HFFc6 (cell line): ENCODE results near the gene PAK1. TPM values are rescaled to one million over a fixed set of nuclear protein-coding genes. Genes with fewer than 3 reads are reported as not detected.
"Not testable (repeated sequence)": the region's sequence is repeated elsewhere in the genome, so short reads cannot be mapped to it uniquely, and the experiment has no call there.

Experiments used
- DNase-seq: peaks from one replicate; pipeline ENCODE4 v3.0.0-alpha.2; 2018
- H3K27ac Mint-ChIP-seq: 2 replicates; pipeline ENCODE4 v1.8.0; 2020; ENCODE audit warnings: mild to moderate bottlenecking, mixed read lengths
- H3K27me3 Mint-ChIP-seq: 2 replicates; pipeline ENCODE4 v1.8.0; 2021; ENCODE audit warnings: mild to moderate bottlenecking, moderate library complexity, mixed read lengths; ENCODE audit not compliant: insufficient read depth
- H3K36me3 Mint-ChIP-seq: 2 replicates; pipeline ENCODE4 v1.8.0; 2021; ENCODE audit warnings: low read depth, mixed read lengths
- H3K4me1 Mint-ChIP-seq: 2 replicates; pipeline ENCODE4 v1.8.0; 2020; ENCODE audit warnings: low read depth, mixed read lengths
- H3K4me3 Mint-ChIP-seq: 2 replicates; pipeline ENCODE4 v1.8.0; 2020; ENCODE audit warnings: mild to moderate bottlenecking, moderate library complexity, mixed read lengths
- H3K9me3 Mint-ChIP-seq: 2 replicates; pipeline ENCODE4 v1.8.0; 2020; ENCODE audit warnings: mild to moderate bottlenecking, mixed read lengths
- CTCF ChIP-seq: fragments of 200-600 bp; sonication (generic); IDR thresholded peaks from 2 replicates; pipeline ENCODE4 v1.5.0; 2021; ENCODE audit warnings: antibody characterized with exemption, mild to moderate bottlenecking
- total RNA-seq, 6 experiments: library from RNA; stranded (reverse); fragmentation: NEBNext Ultra II Directional; extraction: Animal tissue kit (Norgen Biotek cat#: 25700); gene quantifications; 2 replicates in 1 of 6; 3 replicates in 5 of 6; pipeline ENCODE4 v1.2.3, GENCODE V29; 2021

The PAK1 gene
- total RNA-seq, 6 experiments from 2014 or later = 41.7 to 52.2 (median 48.8) TPM

DNA sequence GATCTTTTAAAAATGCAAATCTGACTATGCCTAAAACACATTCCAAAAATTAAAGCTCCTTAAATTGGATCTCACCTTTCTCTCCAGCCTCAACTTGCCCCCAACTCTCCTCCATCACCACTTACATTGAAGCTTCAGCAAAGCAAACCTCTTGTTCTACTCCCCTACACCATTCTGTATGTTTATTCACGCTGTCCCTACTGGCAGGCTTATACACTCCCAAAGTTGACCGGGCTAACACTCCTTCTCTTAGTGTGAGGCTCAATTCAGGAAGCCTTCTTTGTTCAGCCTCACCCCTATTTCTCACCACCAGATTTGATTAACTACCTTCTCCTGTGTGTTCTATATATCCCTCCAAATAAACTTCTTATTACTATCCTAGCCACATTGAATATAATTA is 170.6 kb downstream of the PAK1 start:
- no peak overlapping the region for H3K4me3 Mint-ChIP-seq
- no peak overlapping the region for H3K27ac Mint-ChIP-seq
- H3K36me3 Mint-ChIP-seq = no peaks in the 10 kb centered on the region; the same call in 1 of the 2 replicates
- DNase-seq = no peak
- no peaks in the 10 kb centered on the region for H3K4me1 Mint-ChIP-seq
- H3K9me3 Mint-ChIP-seq = no peaks in the 10 kb centered on the region
- no peaks in the 10 kb centered on the region for H3K27me3 Mint-ChIP-seq
- TF ChIP-seq CTCF = no peak

GRCh38 chr11:77302752-77303151 is 171.1 kb downstream of the PAK1 start:
- no peaks in the 10 kb centered on the region for H3K9me3 Mint-ChIP-seq
- no peaks in the 10 kb centered on the region; the same call in 1 of the 2 replicates for H3K36me3 Mint-ChIP-seq
- no peaks in the 10 kb centered on the region for H3K27me3 Mint-ChIP-seq
- no peaks in the 10 kb centered on the region for H3K4me1 Mint-ChIP-seq
- no peak for TF ChIP-seq CTCF
- DNase-seq = no peak
- H3K27ac Mint-ChIP-seq = no peak overlapping the region
- no peak overlapping the region for H3K4me3 Mint-ChIP-seq

DNA sequence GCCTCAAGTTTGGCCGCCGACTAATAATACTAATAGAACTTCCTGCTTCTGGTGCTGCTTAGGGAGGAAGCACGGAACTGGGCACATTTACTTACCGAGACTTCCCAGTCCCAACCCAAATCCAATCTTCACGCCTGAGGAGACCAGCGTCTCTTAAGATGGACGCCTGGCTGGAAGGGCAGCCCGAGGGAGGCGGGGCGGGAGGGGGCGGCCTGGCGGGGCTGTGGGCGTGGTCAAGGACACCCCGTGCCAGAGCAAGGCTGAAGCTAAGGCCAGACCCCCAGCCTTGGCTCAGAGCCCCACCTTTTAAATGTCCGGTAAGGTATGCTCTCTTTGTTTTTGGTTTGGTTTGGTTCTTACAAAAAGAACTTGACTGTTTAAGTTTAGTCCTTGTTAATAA is 172.4 kb downstream of the PAK1 start, which contains the start of gene GDPD4:
TSS of gene GDPD4 (minus strand) at position 177 of the 400 bp plus-strand sequence. CDS start 16,549 bp downstream, outside the sequence.
- H3K9me3 Mint-ChIP-seq = no peaks in the 10 kb centered on the region
- H3K4me3 Mint-ChIP-seq = no peak within 1 kb of the TSS
- no peak within 1 kb of the TSS for H3K27ac Mint-ChIP-seq
- no peaks in the 10 kb centered on the region for H3K27me3 Mint-ChIP-seq
- DNase-seq = no peak
- no peaks in the 10 kb centered on the region; the same call in 1 of the 2 replicates for H3K36me3 Mint-ChIP-seq
- H3K4me1 Mint-ChIP-seq = no peaks in the 10 kb centered on the region
- no peak for TF ChIP-seq CTCF

GRCh38 chr11:77300695-77301094 is 173.2 kb downstream of the PAK1 start:
- DNase-seq = no peak
- Mint-ChIP-seq H3K4me1 (no peaks in the 10 kb centered on the region), H3K36me3 (no peaks in the 10 kb centered on the region; the same call in 1 of the 2 replicates), H3K9me3 (no peaks in the 10 kb centered on the region), H3K27me3 (no peaks in the 10 kb centered on the region), H3K4me3 (no peak overlapping the region), H3K27ac (no peak overlapping the region)
- TF ChIP-seq CTCF = no peak

GRCh38 chr11:77300028-77300427 is 173.9 kb downstream of the PAK1 start:
- not testable (repeated sequence) for H3K36me3 Mint-ChIP-seq, H3K4me3 Mint-ChIP-seq, H3K27ac Mint-ChIP-seq, H3K27me3 Mint-ChIP-seq, DNase-seq, H3K9me3 Mint-ChIP-seq, H3K4me1 Mint-ChIP-seq

DNA sequence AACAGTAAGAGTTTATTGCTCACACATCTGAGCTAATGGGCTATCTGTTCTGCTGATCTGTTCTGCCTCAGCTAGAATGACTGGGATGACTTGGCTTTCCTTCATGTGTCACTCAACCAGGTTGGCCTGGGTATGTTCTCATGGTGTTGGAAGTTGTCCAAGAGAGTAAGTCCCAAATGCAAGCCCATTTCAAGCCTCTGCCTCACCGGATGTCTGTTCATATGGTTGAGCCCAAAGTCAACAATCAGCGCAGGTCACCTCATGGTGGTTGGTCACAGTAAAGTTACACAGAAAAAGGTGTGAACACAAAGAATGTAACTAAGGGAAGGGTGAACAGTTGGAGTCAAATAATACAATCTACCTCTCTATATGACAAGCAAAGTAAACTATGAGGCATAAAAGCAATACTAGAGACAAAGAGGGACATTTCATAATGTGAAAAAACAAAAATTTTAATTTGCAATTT is 174.3 kb downstream of the PAK1 start:
- no peak for DNase-seq
- H3K4me3 Mint-ChIP-seq = no peak overlapping the region
- no peaks in the 10 kb centered on the region for H3K4me1 Mint-ChIP-seq
- H3K36me3 Mint-ChIP-seq = no peaks in the 10 kb centered on the region; the same call in 1 of the 2 replicates
- no peak overlapping the region for H3K27ac Mint-ChIP-seq
- TF ChIP-seq CTCF = no peak
- no peaks in the 10 kb centered on the region for H3K27me3 Mint-ChIP-seq
- H3K9me3 Mint-ChIP-seq = no peaks in the 10 kb centered on the region
